Neuronal stem cell (in vitro differentiated cells): ENCODE data around the gene CST7.

Experiments
- DNase-seq: peaks from one replicate; pipeline ENCODE4 v3.0.0-alpha.2; 2013; ENCODE audit warnings: low spot score
- H2AFZ ChIP-seq: one replicate; pipeline ENCODE4 v1.6.1; 2013; ENCODE audit warnings: mild to moderate bottlenecking, low read length, inconsistent platforms
- H2AK5ac ChIP-seq: 2 replicates; pipeline ENCODE4 v1.6.1; 2013; ENCODE audit warnings: low read depth, mild to moderate bottlenecking, inconsistent platforms, low read length, moderate library complexity, mixed read lengths
- H2BK120ac ChIP-seq: 2 replicates; pipeline ENCODE4 v1.6.1; 2013; ENCODE audit warnings: low read depth, mild to moderate bottlenecking, inconsistent platforms, low read length, moderate library complexity, mixed read lengths
- H2BK12ac ChIP-seq: one replicate; pipeline ENCODE4 v1.6.1; 2013; ENCODE audit warnings: low read length, inconsistent platforms
- H2BK15ac ChIP-seq: 2 replicates; pipeline ENCODE4 v1.6.1; 2013; ENCODE audit warnings: mild to moderate bottlenecking, low read length, inconsistent platforms, mixed read lengths
- H2BK5ac ChIP-seq: one replicate; pipeline ENCODE4 v1.6.1; 2013; ENCODE audit warnings: inconsistent platforms, mild to moderate bottlenecking, low read length, moderate library complexity
- H3K14ac ChIP-seq: one replicate; pipeline ENCODE4 v1.6.1; 2013; ENCODE audit warnings: low read length, inconsistent platforms
- H3K18ac ChIP-seq: 2 replicates; pipeline ENCODE4 v1.6.1; 2013; ENCODE audit warnings: low read length, inconsistent platforms
- H3K23ac ChIP-seq: 2 replicates; pipeline ENCODE4 v1.6.1; 2013; ENCODE audit warnings: low read depth, mild to moderate bottlenecking, mixed read lengths, low read length, inconsistent platforms; ENCODE audit not compliant: poor library complexity
- H3K27ac ChIP-seq: replicated peaks from 3 replicates; pipeline ENCODE4 v1.5.1; 2013; ENCODE audit warnings: low read length, inconsistent platforms
- H3K27me3 ChIP-seq, 3 experiments: 2 replicates each; pipeline ENCODE4 v1.6.1; 2013; ENCODE audit warnings: low read length in 3 of 3, mild to moderate bottlenecking in 2 of 3, inconsistent platforms in 1 of 3, low read depth in 1 of 3, mixed read lengths in 1 of 3, moderate library complexity in 1 of 3; ENCODE audit not compliant: control insufficient read depth in 3 of 3, insufficient read depth in 3 of 3
- H3K36me3 ChIP-seq, 2 donors: replicated peaks in 1 of 2; 2 replicates each; pipeline ENCODE4 v1.6.1; 2013; ENCODE audit warnings: low read length in 2 of 2; ENCODE audit not compliant: control insufficient read depth in 2 of 2, insufficient read depth in 2 of 2
- H3K4ac ChIP-seq: 2 replicates; pipeline ENCODE4 v1.6.1; 2013; ENCODE audit warnings: inconsistent platforms, mild to moderate bottlenecking, low read length, moderate library complexity
- H3K4me1 ChIP-seq, 2 donors: 1 replicate in 1 of 2; 2 replicates in 1 of 2; pipeline ENCODE4 v1.6.1; 2013; ENCODE audit warnings: low read length in 2 of 2, low read depth in 1 of 2; ENCODE audit not compliant: control insufficient read depth in 2 of 2, insufficient read depth in 1 of 2
- H3K4me2 ChIP-seq: one replicate; pipeline ENCODE4 v1.6.1; 2013; ENCODE audit warnings: mild to moderate bottlenecking, low read length, inconsistent platforms; ENCODE audit not compliant: insufficient read depth, poor library complexity, severe bottlenecking
- H3K4me3 ChIP-seq, 2 donors: 2 replicates each; pipeline ENCODE4 v1.5.1; 2013; ENCODE audit warnings: low read length in 2 of 2, mild to moderate bottlenecking in 2 of 2, inconsistent platforms in 1 of 2, moderate library complexity in 1 of 2
- H3K79me1 ChIP-seq: one replicate; pipeline ENCODE4 v1.6.1; 2013; ENCODE audit warnings: low read depth, mild to moderate bottlenecking, inconsistent platforms, low read length, moderate library complexity
- H3K9ac ChIP-seq: one replicate; pipeline ENCODE4 v1.6.1; 2013; ENCODE audit warnings: mild to moderate bottlenecking, low read depth, low read length, inconsistent platforms; ENCODE audit not compliant: poor library complexity
- H3K9me3 ChIP-seq, 2 donors: replicated peaks in 1 of 2; 2 replicates each; pipeline versions ENCODE3 to v1.6.1; 2013; ENCODE audit warnings: low read length in 2 of 2, mild to moderate bottlenecking in 2 of 2, inconsistent platforms in 1 of 2, low read depth in 1 of 2, mixed read lengths in 1 of 2, moderate library complexity in 1 of 2; ENCODE audit not compliant: control insufficient read depth in 2 of 2, insufficient read depth in 1 of 2
- H4K8ac ChIP-seq: one replicate; pipeline ENCODE4 v1.6.1; 2013; ENCODE audit warnings: low read depth, mild to moderate bottlenecking, inconsistent platforms, low read length, moderate library complexity
- H4K91ac ChIP-seq: one replicate; pipeline ENCODE4 v1.6.1; 2013; ENCODE audit warnings: low read length, low read depth, mild to moderate bottlenecking, inconsistent platforms; ENCODE audit not compliant: poor library complexity
- WGBS, 2 donors: extraction: QIAGEN DNeasy Blood & Tissue Kit; methylation state at CpG; one replicate each; pipeline ENCODE4 v1.1.7; 2013; ENCODE audit warnings: missing lambda C conversion rate in 2 of 2, mixed read lengths in 1 of 2; ENCODE audit not compliant: insufficient read length in 2 of 2, insufficient replicate concordance in 1 of 2; ENCODE audit errors: extremely low coverage in 2 of 2; 5-methylcytosine and 5-hydroxymethylcytosine counted together

Gene CST7

GRCh38 chr20:24991897-24992486, 42.9 kb downstream of the CST7 start:
- Histone ChIP-seq H3K4me3 (peak overlapping the region; percentile 85 to 95), H3K4ac (no peak overlapping the region), H2AK5ac (no peak overlapping the region), H3K14ac (peak overlapping the region; percentile 99), H3K4me1 (peaks cover 8 to 22% of the 10 kb centered on the region in 2 donors), H3K27me3 (peaks cover 0 to 8% (median 2%) of the 10 kb centered on the region in 3 experiments), H3K36me3 (peaks cover 2 to 10% of the 10 kb centered on the region in 2 donors), H3K27ac (no peak overlapping the region), H3K4me2 (peak overlapping the region; percentile 79), H2BK120ac (no peak overlapping the region), H3K9ac (peak overlapping the region; percentile 99), H4K91ac (no peak overlapping the region), H3K79me1 (peaks cover 2% of the 10 kb centered on the region), H3K23ac (no peak overlapping the region), H3K18ac (peak overlapping the region; percentile 90), H2BK5ac (no peak overlapping the region), H2AFZ (peak overlapping the region; percentile 97), H2BK12ac (no peak overlapping the region), H4K8ac (no peak overlapping the region), H2BK15ac (no peak overlapping the region), H3K9me3 (no peaks in the 10 kb centered on the region)
- DNase-seq, result no peak
- WGBS, 2 donors, result no CpG with 5 or more reads among the region's 36 CpGs

GRCh38 chr20:24992487-24993205, 43.6 kb downstream of the CST7 start, which contains the start of gene APMAP:
Gene APMAP, minus strand, starts transcription at chr20:24992751. Its CDS starts 63 bp downstream, at chr20:24992688.
- peak within 1 kb of the TSS; percentile 99 for H3K9ac ChIP-seq
- no peak within 1 kb of the TSS for H2AK5ac ChIP-seq
- H2BK5ac ChIP-seq, result no peak within 1 kb of the TSS
- H3K9me3 ChIP-seq, result no peaks in the 10 kb centered on the region
- H3K4me3 ChIP-seq, result peak within 1 kb of the TSS; percentile 85 to 95
- DNase-seq, result peak; percentile 90
- H2BK12ac ChIP-seq, result no peak within 1 kb of the TSS
- H3K27ac ChIP-seq, result peak within 1 kb of the TSS; percentile 55
- WGBS, 2 donors, result no CpG with 5 or more reads among the region's 69 CpGs
- no peak within 1 kb of the TSS for H3K23ac ChIP-seq
- no peak within 1 kb of the TSS for H4K8ac ChIP-seq
- no peak within 1 kb of the TSS for H3K4ac ChIP-seq
- peak within 1 kb of the TSS; percentile 79 for H3K4me2 ChIP-seq
- peaks cover 0 to 8% (median 2%) of the 10 kb centered on the region in 3 experiments for H3K27me3 ChIP-seq
- no peak within 1 kb of the TSS for H2BK120ac ChIP-seq
- H3K14ac ChIP-seq, result peak within 1 kb of the TSS; percentile 99
- H3K4me1 ChIP-seq, result peaks cover 8 to 22% of the 10 kb centered on the region in 2 donors
- peaks cover 2% of the 10 kb centered on the region for H3K79me1 ChIP-seq
- peaks cover 2 to 10% of the 10 kb centered on the region in 2 donors for H3K36me3 ChIP-seq
- peak within 1 kb of the TSS; percentile 90 for H3K18ac ChIP-seq
- no peak within 1 kb of the TSS for H2BK15ac ChIP-seq
- no peak within 1 kb of the TSS for H4K91ac ChIP-seq
- peak within 1 kb of the TSS; percentile 97 for H2AFZ ChIP-seq

- H3K9me3 ChIP-seq, result no peaks in the 10 kb centered on the region
- no peak overlapping the region for H4K8ac ChIP-seq
- no peak overlapping the region for H3K4ac ChIP-seq
- H3K4me1 ChIP-seq, result peaks cover 6 to 22% of the 10 kb centered on the region in 2 donors
- no peak overlapping the region for H2BK12ac ChIP-seq
- peak overlapping the region; percentile 97 for H2AFZ ChIP-seq
- H3K27ac ChIP-seq, result no peak overlapping the region
- no peak overlapping the region for H3K9ac ChIP-seq
- H4K91ac ChIP-seq, result no peak overlapping the region
- H3K36me3 ChIP-seq, result peaks cover under 1 to 10% of the 10 kb centered on the region in 2 donors
- no CpG with 5 or more reads among the region's 9 CpGs for WGBS, 2 donors
- H2BK15ac ChIP-seq, result no peak overlapping the region
- peaks cover 2% of the 10 kb centered on the region for H3K79me1 ChIP-seq
- H3K23ac ChIP-seq, result no peak overlapping the region
- no peak overlapping the region for H3K18ac ChIP-seq
- peaks cover 0 to 16% (median 2%) of the 10 kb centered on the region in 3 experiments for H3K27me3 ChIP-seq
- H2AK5ac ChIP-seq, result no peak overlapping the region
- peak overlapping the region in 1 of 2 donors; percentile 85 for H3K4me3 ChIP-seq
- no peak overlapping the region for H2BK5ac ChIP-seq
- no peak for DNase-seq
- no peak overlapping the region for H3K4me2 ChIP-seq
- no peak overlapping the region for H3K14ac ChIP-seq
- no peak overlapping the region for H2BK120ac ChIP-seq
Observed at GRCh38 chr20:24993337-24994185, 44.5 kb downstream of the CST7 start.
